Duodenal mucosa (tissue), 2 donors: ENCODE results near the gene SYT7.
A peak's percentile ranks its signal among the peaks of the same experiment; 100 is the strongest.

Source experiments
- H3K27ac ChIP-seq: one replicate; pipeline ENCODE4 v1.7.0; 2013; ENCODE audit warnings: low read depth, low read length
- H3K27me3 ChIP-seq, 2 donors: one replicate each; pipeline ENCODE4 v1.7.0; 2013; ENCODE audit warnings: low read length in 2 of 2, control low read depth in 1 of 2; ENCODE audit not compliant: insufficient read depth in 2 of 2, control insufficient read depth in 1 of 2
- H3K36me3 ChIP-seq, 2 donors: one replicate each; pipeline ENCODE4 v1.7.0; 2013; ENCODE audit warnings: low read length in 2 of 2, control low read depth in 1 of 2; ENCODE audit not compliant: insufficient read depth in 2 of 2, control insufficient read depth in 1 of 2
- H3K4me1 ChIP-seq, 2 donors: one replicate each; pipeline ENCODE4 v1.7.0; 2013; ENCODE audit warnings: low read length in 2 of 2, control low read depth in 1 of 2; ENCODE audit not compliant: insufficient read depth in 2 of 2, control insufficient read depth in 1 of 2
- H3K4me3 ChIP-seq, 2 donors: one replicate each; pipeline ENCODE4 v1.7.0; 2013; ENCODE audit warnings: low read length in 2 of 2, low read depth in 1 of 2
- H3K9ac ChIP-seq, 2 donors: one replicate each; pipeline ENCODE4 v1.7.0; 2013; ENCODE audit warnings: low read length in 2 of 2, low read depth in 1 of 2
- H3K9me3 ChIP-seq, 2 donors: one replicate each; pipeline ENCODE4 v1.7.0; 2013; ENCODE audit warnings: low read length in 2 of 2, control low read depth in 1 of 2; ENCODE audit not compliant: control insufficient read depth in 1 of 2

Gene SYT7

DNA sequence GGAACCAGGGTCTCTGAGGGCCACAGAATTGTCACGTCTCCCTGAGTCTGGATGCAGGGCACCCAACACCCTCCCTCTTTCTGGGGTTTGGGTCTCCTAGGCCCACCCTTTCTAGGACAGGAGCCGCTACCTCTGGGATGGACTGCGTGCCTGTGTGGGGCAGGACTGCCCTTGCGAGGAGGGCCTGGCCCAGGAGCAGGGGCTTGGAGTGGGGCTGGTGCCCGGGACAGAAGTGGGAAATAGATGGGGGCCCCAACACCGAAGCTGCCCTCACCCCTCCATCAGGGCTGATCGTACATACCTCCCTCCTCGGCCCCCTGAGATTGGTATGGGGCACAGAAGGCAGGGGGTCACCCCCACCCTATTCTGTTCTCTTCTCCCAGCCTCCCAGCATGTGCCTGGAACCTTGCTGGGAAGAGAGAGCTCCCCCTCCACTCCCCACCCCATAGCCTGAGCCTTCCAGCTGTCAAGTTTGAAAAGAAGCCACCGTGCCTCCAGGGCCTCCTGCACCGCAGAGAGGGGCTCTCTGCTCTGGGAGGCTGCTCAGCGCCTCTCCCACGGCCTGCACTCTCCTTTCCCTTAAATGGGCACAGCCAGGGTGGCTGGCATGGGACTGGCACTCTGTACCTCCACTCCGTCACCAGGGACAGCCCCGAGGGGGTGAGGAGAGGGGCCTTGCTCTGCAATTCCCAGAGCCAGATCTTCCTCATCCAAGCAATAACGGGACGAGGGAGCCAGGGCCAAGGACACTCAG is 70.5 kb downstream of the SYT7 start:
- H3K27ac ChIP-seq, result no peak overlapping the region
- no peaks in the 10 kb centered on the region for H3K36me3 ChIP-seq
- H3K27me3 ChIP-seq, result peaks cover 16 to 23% of the 10 kb centered on the region in 2 donors
- no peak overlapping the region for H3K9ac ChIP-seq
- peaks cover 7 to 16% of the 10 kb centered on the region in 2 donors for H3K4me1 ChIP-seq
- H3K4me3 ChIP-seq, result no peak overlapping the region
- no peaks in the 10 kb centered on the region for H3K9me3 ChIP-seq

DNA sequence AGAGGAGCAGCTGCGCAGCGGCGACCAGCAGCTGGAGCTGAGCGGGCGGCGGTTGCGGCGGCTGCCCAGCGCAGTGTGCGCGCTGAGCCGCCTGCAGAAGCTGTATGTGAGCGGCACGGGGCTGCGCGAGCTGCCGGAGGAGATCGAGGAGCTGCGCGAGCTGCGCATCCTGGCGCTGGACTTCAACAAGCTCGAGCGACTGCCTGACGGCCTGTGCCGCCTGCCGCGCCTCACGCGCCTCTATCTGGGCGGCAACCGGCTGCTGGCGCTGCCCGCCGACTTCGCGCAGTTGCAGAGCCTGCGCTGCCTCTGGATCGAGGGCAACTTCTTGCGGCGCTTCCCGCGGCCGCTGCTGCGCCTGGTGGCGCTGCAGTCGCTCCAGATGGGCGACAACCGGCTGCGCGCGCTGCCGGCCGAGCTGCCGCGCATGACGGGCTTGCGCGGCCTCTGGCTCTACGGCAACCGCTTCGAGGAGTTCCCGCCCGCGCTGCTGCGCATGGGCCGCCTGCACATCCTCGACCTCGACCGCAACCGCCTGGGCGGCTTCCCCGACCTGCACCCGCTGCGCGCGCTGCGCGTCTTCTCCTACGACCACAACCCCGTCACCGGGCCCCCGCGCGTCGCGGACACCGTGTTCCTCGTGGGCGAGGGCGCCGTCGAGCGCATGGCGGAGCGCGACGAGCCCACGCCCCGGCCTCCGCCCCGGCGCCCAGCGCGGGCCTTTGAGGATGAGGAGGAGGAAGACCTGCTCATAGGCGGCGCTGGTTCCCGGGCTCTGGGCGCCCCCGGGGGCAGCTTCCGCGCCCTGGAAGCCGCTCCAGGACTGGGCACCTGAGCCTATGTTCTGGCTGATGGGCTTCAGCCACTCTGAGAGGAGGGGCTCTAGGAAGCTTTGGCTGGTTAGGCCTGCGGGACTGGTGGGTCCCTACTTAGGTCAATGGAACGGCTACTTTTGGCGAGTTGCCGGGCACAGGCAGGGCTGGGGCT is 71.5 kb downstream of the SYT7 start:
- peak overlapping the region; percentile 11 to 36 for H3K4me3 ChIP-seq
- no peaks in the 10 kb centered on the region for H3K9me3 ChIP-seq
- H3K27me3 ChIP-seq, result peaks cover 16 to 23% of the 10 kb centered on the region in 2 donors
- peaks cover 7 to 16% of the 10 kb centered on the region in 2 donors for H3K4me1 ChIP-seq
- H3K9ac ChIP-seq, result no peak overlapping the region
- no peak overlapping the region for H3K27ac ChIP-seq
- H3K36me3 ChIP-seq, result no peaks in the 10 kb centered on the region

GRCh38 chr11:61507962-61508861 is 72.7 kb downstream of the SYT7 start, which contains the start of gene LRRC10B:
Gene LRRC10B, plus strand, starts transcription at chr11:61508749. Its CDS starts 250 bp downstream, at chr11:61508999.
- H3K9ac ChIP-seq, result no peak within 1 kb of the TSS
- no peaks in the 10 kb centered on the region for H3K9me3 ChIP-seq
- H3K4me1 ChIP-seq, result peaks cover 7 to 16% of the 10 kb centered on the region in 2 donors
- no peaks in the 10 kb centered on the region for H3K36me3 ChIP-seq
- H3K27me3 ChIP-seq, result peaks cover 16 to 23% of the 10 kb centered on the region in 2 donors
- peak within 1 kb of the TSS; percentile 11 to 36 for H3K4me3 ChIP-seq
- no peak within 1 kb of the TSS for H3K27ac ChIP-seq

GRCh38 chr11:61507012-61507768 is 73.7 kb downstream of the SYT7 start:
- H3K27ac ChIP-seq, result no peak overlapping the region
- H3K9ac ChIP-seq, result no peak overlapping the region
- H3K36me3 ChIP-seq, result no peaks in the 10 kb centered on the region
- no peaks in the 10 kb centered on the region for H3K9me3 ChIP-seq
- H3K27me3 ChIP-seq, result peaks cover 16 to 20% of the 10 kb centered on the region in 2 donors
- H3K4me3 ChIP-seq, result no peak overlapping the region
- H3K4me1 ChIP-seq, result peaks cover 0 to 10% of the 10 kb centered on the region in 2 donors

DNA sequence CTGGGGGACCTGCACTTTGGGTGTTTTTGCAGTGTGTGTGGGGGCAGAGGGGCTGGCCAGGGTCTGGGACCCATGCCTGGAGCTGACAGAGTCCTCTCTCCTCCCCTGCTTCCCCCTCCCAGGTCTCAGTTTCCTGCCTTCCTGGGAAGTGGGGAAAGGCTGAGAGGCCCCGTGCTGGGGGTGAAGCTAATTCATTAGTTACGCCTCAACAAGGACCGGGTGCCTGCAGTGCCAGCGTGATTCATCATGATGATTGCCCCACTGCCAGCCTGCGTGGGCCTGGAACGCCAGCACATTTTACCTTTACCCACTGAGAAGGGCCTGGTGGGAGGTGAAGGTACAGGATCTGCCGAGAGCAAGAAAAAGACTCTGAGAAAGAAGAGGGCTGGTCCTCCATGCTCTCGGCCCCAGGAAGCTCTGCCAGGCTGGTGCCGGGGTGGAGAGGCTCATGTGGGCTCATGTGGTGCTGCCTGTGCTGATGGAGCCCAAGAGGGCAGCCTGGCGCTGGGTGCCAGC is 75.2 kb downstream of the SYT7 start:
- Histone ChIP-seq H3K27ac (no peak overlapping the region), H3K4me3 (no peak overlapping the region), H3K9me3 (no peaks in the 10 kb centered on the region), H3K4me1 (peaks cover 0 to 10% of the 10 kb centered on the region in 2 donors), H3K27me3 (peaks cover 13 to 16% of the 10 kb centered on the region in 2 donors), H3K36me3 (no peaks in the 10 kb centered on the region), H3K9ac (no peak overlapping the region)

DNA sequence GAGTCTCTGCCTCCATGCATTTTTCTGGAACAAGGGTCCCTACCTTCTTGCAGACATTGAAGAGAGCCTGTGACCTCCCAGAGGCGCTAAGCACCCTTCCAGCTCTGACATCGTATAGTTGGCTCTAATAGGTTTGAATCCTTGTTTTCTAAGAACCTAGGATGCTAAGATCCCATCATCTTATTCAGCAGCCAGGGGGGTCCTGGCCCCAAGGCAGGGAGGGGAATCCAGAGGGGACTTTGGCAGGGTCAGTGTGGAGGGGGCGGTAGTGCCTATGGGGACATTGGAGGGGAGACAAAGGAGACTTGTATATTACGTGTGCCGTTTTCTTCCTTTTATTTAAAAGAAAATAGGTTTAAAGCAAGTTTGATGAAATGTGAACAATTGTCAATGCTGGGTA is 75.8 kb downstream of the SYT7 start:
- peaks cover 0 to 10% of the 10 kb centered on the region in 2 donors for H3K4me1 ChIP-seq
- no peak overlapping the region for H3K4me3 ChIP-seq
- no peak overlapping the region for H3K27ac ChIP-seq
- H3K27me3 ChIP-seq, result peaks cover 7 to 14% of the 10 kb centered on the region in 2 donors
- H3K9ac ChIP-seq, result no peak overlapping the region
- H3K36me3 ChIP-seq, result no peaks in the 10 kb centered on the region
- H3K9me3 ChIP-seq, result no peaks in the 10 kb centered on the region

GRCh38 chr11:61503135-61503770 is 77.6 kb downstream of the SYT7 start:
- H3K9me3 ChIP-seq, result no peaks in the 10 kb centered on the region

DNA sequence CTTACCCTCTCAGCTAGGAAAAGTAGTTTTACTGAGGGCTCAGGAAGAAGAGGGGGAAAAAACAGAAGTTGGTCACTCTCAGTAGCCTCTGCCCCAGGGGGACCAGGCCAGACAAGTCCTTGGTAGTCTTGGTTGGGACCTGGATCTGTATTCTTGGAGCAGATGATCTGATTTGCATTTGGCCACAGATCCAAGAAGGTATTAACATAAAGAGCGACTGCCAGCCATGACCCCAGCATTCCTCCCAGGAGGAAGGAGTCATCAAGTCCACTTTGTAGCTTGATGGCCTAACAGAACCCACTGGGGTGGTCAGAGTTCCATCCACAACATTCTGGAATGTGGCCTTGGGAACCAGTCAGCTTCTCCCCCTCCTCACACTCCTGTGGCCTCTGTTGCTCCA is 78.4 kb downstream of the SYT7 start:
- no peaks in the 10 kb centered on the region for H3K36me3 ChIP-seq
- H3K27ac ChIP-seq, result no peak overlapping the region
- no peak overlapping the region for H3K4me3 ChIP-seq
- H3K9me3 ChIP-seq, result no peaks in the 10 kb centered on the region
- peaks cover 5% of the 10 kb centered on the region in 2 donors for H3K27me3 ChIP-seq
- no peaks in the 10 kb centered on the region for H3K4me1 ChIP-seq
- H3K9ac ChIP-seq, result no peak overlapping the region

More at GRCh38 chr11:61503135-61503770, 77.6 kb downstream of the SYT7 start:
- no peak overlapping the region for H3K9ac ChIP-seq
- no peak overlapping the region for H3K27ac ChIP-seq
- peaks cover 0 to 5% of the 10 kb centered on the region in 2 donors for H3K4me1 ChIP-seq
- no peak overlapping the region for H3K4me3 ChIP-seq
- H3K36me3 ChIP-seq, result no peaks in the 10 kb centered on the region
- peaks cover 6 to 10% of the 10 kb centered on the region in 2 donors for H3K27me3 ChIP-seq
